K562 (cell line): ENCODE data around the gene CCSER2. TPM values are rescaled to one million over a fixed set of nuclear protein-coding genes. Genes with fewer than 3 reads are reported as not detected.

Experiments used
- ATAC-seq: fragments of 200-7000 bp; cut with Tn5 transposase; 3 replicates; pipeline ENCODE4 v1.9.1; 2020; ENCODE audit warnings: moderate library complexity
- BruUV-seq: library from RNA; stranded (reverse); fragments of 400-500 nt; replicated peaks from 2 replicates; lab custom pipeline; 2021; lab: Mats Ljungman, UMichigan
- CTCF ChIA-PET: fragments of 300-600 bp; formaldehyde crosslinking; extraction: SDS; loops from one replicate; lab custom pipeline; 2021; ENCODE audit warnings: low intra/inter-chr PET ratio; lab: Yijun Ruan, JAX
- POLR2A ChIA-PET: fragments of 300-600, 350-650 bp; sonication (Branson Sonifier 250); formaldehyde crosslinking; extraction: SDS; loops from one replicate; lab custom pipeline; 2021; ENCODE audit warnings: antibody characterized with exemption, inconsistent platforms; lab: Yijun Ruan, JAX
- DNase-seq, 4 experiments: peaks; one replicate each; pipeline versions ENCODE4 v3.0.0 to v3.0.0-alpha.2; 2011 to 2018; ENCODE audit warnings: low spot score in 3 of 4, mixed read lengths in 3 of 4; ENCODE audit errors: extremely low read depth in 1 of 4
- FAIRE-seq: peaks from 2 replicates; lab custom pipeline; 2011; peaks lifted over from hg19 to GRCh38; lab: Jason Lieb, UNC
- H2AFZ ChIP-seq: 2 replicates; pipeline ENCODE4 v1.6.0; 2011; ENCODE audit warnings: low read depth, low read length, control low read depth, inconsistent platforms
- H3K27ac ChIP-seq: fragments of 200-600 bp; 3 replicates; pipeline ENCODE4 v1.8.0; 2011; ENCODE audit warnings: low read depth, mild to moderate bottlenecking, control low read depth, inconsistent platforms, low read length, moderate library complexity, mixed read lengths; ENCODE audit errors: extremely low read depth
- H3K27me3 ChIP-seq, 2 experiments: fragments of 300-600 bp in 1 of 2; 2 replicates in 1 of 2; 3 replicates in 1 of 2; pipeline versions ENCODE4 v1.6.0 to v1.8.0; 2011; ENCODE audit warnings: inconsistent platforms in 2 of 2, low read length in 2 of 2, mild to moderate bottlenecking in 1 of 2, mixed read lengths in 1 of 2, moderate library complexity in 1 of 2; ENCODE audit not compliant: control insufficient read depth in 2 of 2, insufficient read depth in 2 of 2
- H3K36me3 ChIP-seq: fragments of 300-600 bp; 3 replicates; pipeline ENCODE4 v1.8.0; 2011; ENCODE audit warnings: mild to moderate bottlenecking, low read length, inconsistent platforms; ENCODE audit not compliant: control insufficient read depth, insufficient read depth
- H3K4me1 ChIP-seq, 2 experiments: fragments of 200-600 bp in 1 of 2; replicated peaks in 1 of 2; 2 replicates in 1 of 2; 3 replicates in 1 of 2; pipeline versions ENCODE4 v1.5.1 to v1.8.0; 2011; ENCODE audit warnings: inconsistent platforms in 2 of 2, low read length in 2 of 2, mild to moderate bottlenecking in 1 of 2, mixed read lengths in 1 of 2, moderate library complexity in 1 of 2; ENCODE audit not compliant: control insufficient read depth in 2 of 2, insufficient read depth in 2 of 2
- H3K4me2 ChIP-seq: 2 replicates; pipeline ENCODE4 v1.6.1; 2011; ENCODE audit warnings: low read length, control low read depth, inconsistent platforms, mixed read lengths; ENCODE audit not compliant: insufficient read depth
- H3K4me3 ChIP-seq: fragments of 200-600 bp; sonication (generic), shearing (Covaris generic); 2 replicates; pipeline ENCODE4 v1.5.1; 2016; ENCODE audit warnings: control low read depth, inconsistent platforms
- H3K79me2 ChIP-seq: fragments of 200-600 bp; 3 replicates; pipeline ENCODE4 v1.8.0; 2011; ENCODE audit warnings: low read length, inconsistent platforms; ENCODE audit not compliant: control insufficient read depth, insufficient read depth
- H3K9ac ChIP-seq, 2 experiments: 2 replicates each; pipeline versions ENCODE4 v1.6.0 to v1.6.1; 2011; ENCODE audit warnings: low read depth in 2 of 2, low read length in 2 of 2, control low read depth in 1 of 2, inconsistent platforms in 1 of 2, mild to moderate bottlenecking in 1 of 2, mixed read lengths in 1 of 2; ENCODE audit not compliant: insufficient read depth in 1 of 2
- H3K9me1 ChIP-seq: one replicate; pipeline ENCODE4 v1.6.0; 2011; ENCODE audit warnings: inconsistent platforms, mild to moderate bottlenecking, low read length, moderate library complexity; ENCODE audit not compliant: control insufficient read depth, insufficient read depth
- H3K9me3 ChIP-seq: replicated peaks from 2 replicates; pipeline ENCODE4 v1.5.1; 2011; ENCODE audit warnings: low read depth, low read length, inconsistent platforms; ENCODE audit not compliant: control insufficient read depth, insufficient read depth
- H4K20me1 ChIP-seq: replicated peaks from 2 replicates; pipeline ENCODE4 v1.6.1; 2011; ENCODE audit warnings: low read length, inconsistent platforms, mixed read lengths; ENCODE audit not compliant: control insufficient read depth, insufficient read depth
- WGBS: fragments of 100-300 bp; shearing (Covaris generic); methylation state at CpG from one replicate; pipeline ENCODE4 v1.1.6; 2016; ENCODE audit warnings: low coverage, mixed read lengths; ENCODE audit not compliant: insufficient coverage; ENCODE audit errors: missing lambda C conversion rate; 5-methylcytosine and 5-hydroxymethylcytosine counted together
- in situ Hi-C: fragments of 300-500 bp; cut with MboI; formaldehyde crosslinking; loops from 4 replicates; pipeline ENCODE4 v1.15.0; 2018; ENCODE audit warnings: inconsistent platforms, mixed read lengths
- intact Hi-C: fragments of 100-400 bp; cut with micrococcal nuclease; formaldehyde crosslinking; loops from 2 replicates; pipeline ENCODE4 v1.14.2; 2022
- polyA plus RNA-seq, 8 experiments: library from polyadenylated mRNA; depleted of rRNA in 4 of 8; stranded (reverse) in 5 of 8; unstranded in 3 of 8; fragments of >200 nt; fragmentation: Nextera tagmentation in 2 of 8; fragmentation: Illumina TruSeq in 1 of 8; extraction: Ambion mirVana in 2 of 8; extraction: Trizol in 1 of 8; gene quantifications; 2 replicates each; pipeline versions ENCODE4 v1.2.1 to v1.2.3, GENCODE V29; 2011 to 2014; ENCODE audit warnings: inconsistent platforms in 1 of 8, missing spikeins in 1 of 8
- total RNA-seq, 7 experiments: library from RNA; depleted of rRNA in 6 of 7; stranded (reverse); fragments of >200 nt in 6 of 7; fragmentation: Illumina TruSeq in 2 of 7; extraction: Trizol in 2 of 7; gene quantifications; 2 replicates each; pipeline versions ENCODE4 v1.2.1 to v1.2.3, GENCODE V29; 2011 to 2021; ENCODE audit warnings: low replicate concordance in 1 of 7
- TF ChIP-seq, protein P1 (sequence below), 2 experiments: fragments of 250-450 bp in 1 of 2; fragments of 450-650 bp in 1 of 2; sonication (Bioruptor Pico) in 1 of 2; IDR thresholded peaks; 2 replicates each; pipeline versions ENCODE4 v1.6.1 to v1.8.0; 2016 to 2021; ENCODE audit warnings: mild to moderate bottlenecking in 2 of 2, moderate library complexity in 2 of 2, missing compliant biosample characterization in 1 of 2, missing genetic modification characterization in 1 of 2
- TF ChIP-seq, protein P2 (sequence below): IDR thresholded peaks from 2 replicates; pipeline ENCODE4 v1.6.1; 2016; ENCODE audit warnings: missing genetic modification characterization, missing compliant biosample characterization
- TF ChIP-seq, protein P3 (sequence below): sonication (generic); formaldehyde crosslinking; IDR thresholded peaks from 2 replicates; pipeline ENCODE4 v1.8.0; 2022; ENCODE audit warnings: missing genetic modification reagents, mild to moderate bottlenecking, borderline replicate concordance

The CCSER2 gene
- total and polyA plus RNA-seq, 9 of the 15 experiments (the other 6 are each of a cell fraction or from before 2014, with no cell fraction given): 2.7 to 15.1 (median 9.7) TPM

DNA sequence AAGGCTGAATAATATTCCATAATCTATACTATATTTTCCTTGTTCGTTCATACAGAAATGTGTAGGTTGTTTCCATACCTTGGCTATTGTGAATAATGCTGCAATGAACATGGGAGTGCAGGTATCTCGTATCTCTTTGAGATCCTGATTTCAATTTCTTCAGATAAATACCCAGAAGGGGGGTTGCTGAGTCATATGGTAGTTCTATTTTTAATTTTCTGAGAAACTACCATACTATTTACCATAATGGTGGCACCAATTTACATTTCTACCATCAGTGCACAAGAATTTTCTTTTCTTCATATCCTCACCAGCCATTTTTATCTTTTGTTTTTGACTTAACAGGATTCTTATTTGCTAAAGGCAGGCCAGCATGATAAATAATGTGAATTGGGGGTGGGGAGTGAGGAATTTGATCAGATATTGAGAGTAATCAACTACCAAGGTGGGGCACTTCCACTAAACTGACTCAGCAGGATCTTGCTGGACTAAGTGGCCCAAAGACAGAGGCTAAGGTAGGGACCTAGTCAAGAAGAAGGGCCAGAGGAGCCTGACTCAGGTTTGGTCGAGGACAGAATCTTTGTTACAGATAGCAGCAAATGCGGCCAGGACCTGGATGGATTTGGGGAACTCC, 21.5 kb upstream of the CCSER2 start (continued):
- TF ChIP-seq, protein P1, sequence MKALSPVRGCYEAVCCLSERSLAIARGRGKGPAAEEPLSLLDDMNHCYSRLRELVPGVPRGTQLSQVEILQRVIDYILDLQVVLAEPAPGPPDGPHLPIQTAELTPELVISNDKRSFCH (CRISPR knock-in tag; IDR thresholded peaks at IDR 0.05): no peak
- TF ChIP-seq, protein P1 (tag; IDR thresholded peaks at IDR 0.05): no peak

DNA sequence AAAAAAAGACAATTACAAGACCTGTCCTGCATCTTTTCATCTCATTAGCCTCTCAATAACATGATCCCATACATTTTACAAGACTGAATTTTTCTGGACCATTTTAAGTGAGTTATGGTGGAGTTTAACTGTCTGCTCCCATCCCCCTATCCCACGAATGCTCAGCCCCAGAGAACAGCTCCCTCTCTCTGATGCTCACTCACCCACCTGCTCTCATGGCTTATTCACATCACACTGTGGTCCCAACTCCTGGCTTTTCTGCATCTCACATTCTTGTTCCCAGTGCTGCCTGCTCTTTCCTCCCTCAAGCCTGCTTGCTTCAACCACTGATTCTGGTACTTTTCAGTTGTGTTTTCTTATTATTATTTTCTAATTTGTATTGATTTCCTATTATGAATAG, 20.4 kb upstream of the CCSER2 start:
- no TSS peak for BruUV-seq
- Histone ChIP-seq H3K36me3 (no peaks in the 10 kb centered on the region), H3K27ac (no peak overlapping the region), H4K20me1 (no peaks in the 10 kb centered on the region), H3K9me3 (no peaks in the 10 kb centered on the region), H3K27me3 (no peaks in the 10 kb centered on the region), H2AFZ (no peak overlapping the region), H3K9me1 (no peaks in the 10 kb centered on the region), H3K4me2 (no peak overlapping the region), H3K4me1 (peaks cover 5 to 22% of the 10 kb centered on the region in 2 experiments), H3K9ac (no peak overlapping the region), H3K79me2 (no peaks in the 10 kb centered on the region), H3K4me3 (no peak overlapping the region)
- CTCF ChIA-PET: no interaction called here
- in situ Hi-C loops (no loop called here), intact Hi-C loops (no loop called here)
- WGBS: 0% methylated on average over 1 of the region's 1 CpG
- FAIRE-seq (no peak), DNase-seq (no peak), ATAC-seq (no peak)
- POLR2A ChIA-PET: interaction anchor here (1.2 kb wide), 1 partner anchor 20 kb away, joined by 5 read pairs; no protein-coding TSS in a partner anchor
- TF ChIP-seq, protein P2, sequence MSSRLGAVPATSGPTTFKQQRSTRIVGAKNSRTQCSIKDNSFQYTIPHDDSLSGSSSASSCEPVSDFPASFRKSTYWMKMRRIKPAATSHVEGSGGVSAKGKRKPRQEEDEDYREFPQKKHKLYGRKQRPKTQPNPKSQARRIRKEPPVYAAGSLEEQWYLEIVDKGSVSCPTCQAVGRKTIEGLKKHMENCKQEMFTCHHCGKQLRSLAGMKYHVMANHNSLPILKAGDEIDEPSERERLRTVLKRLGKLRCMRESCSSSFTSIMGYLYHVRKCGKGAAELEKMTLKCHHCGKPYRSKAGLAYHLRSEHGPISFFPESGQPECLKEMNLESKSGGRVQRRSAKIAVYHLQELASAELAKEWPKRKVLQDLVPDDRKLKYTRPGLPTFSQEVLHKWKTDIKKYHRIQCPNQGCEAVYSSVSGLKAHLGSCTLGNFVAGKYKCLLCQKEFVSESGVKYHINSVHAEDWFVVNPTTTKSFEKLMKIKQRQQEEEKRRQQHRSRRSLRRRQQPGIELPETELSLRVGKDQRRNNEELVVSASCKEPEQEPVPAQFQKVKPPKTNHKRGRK (tag): 0 out of 2 replicates have a peak, but pooled peaks have one; percentile 21
- TF ChIP-seq, protein P3, sequence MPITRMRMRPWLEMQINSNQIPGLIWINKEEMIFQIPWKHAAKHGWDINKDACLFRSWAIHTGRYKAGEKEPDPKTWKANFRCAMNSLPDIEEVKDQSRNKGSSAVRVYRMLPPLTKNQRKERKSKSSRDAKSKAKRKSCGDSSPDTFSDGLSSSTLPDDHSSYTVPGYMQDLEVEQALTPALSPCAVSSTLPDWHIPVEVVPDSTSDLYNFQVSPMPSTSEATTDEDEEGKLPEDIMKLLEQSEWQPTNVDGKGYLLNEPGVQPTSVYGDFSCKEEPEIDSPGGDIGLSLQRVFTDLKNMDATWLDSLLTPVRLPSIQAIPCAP: no peak
